ENCODE data around the gene MAP3K8.
A peak's percentile ranks its signal among the peaks of the same experiment; 100 is the strongest.
"Not testable (repeated sequence)": the region's sequence is repeated elsewhere in the genome, so short reads cannot be mapped to it uniquely, and the experiment has no call there.

MAP3K8 gene

GRCh38 chr10:30479513-30479912 lies 45.5 kb downstream of the MAP3K8 start:
- not testable (repeated sequence) for H3K27ac ChIP-seq (ENCODE audit: low read depth, low read length); H2BK120ac ChIP-seq (ENCODE audit: insufficient read depth, low read length, poor library complexity); H4K8ac ChIP-seq (ENCODE audit: low read depth, low read length); H3K23ac ChIP-seq (ENCODE audit: low read length); H3K79me1 ChIP-seq (ENCODE audit: low read length); H2AK5ac ChIP-seq (ENCODE audit: low read length); H3K36me3 ChIP-seq (ENCODE audit: control insufficient read depth in 1 of 2, insufficient read depth in 2 of 2, low read length in 2 of 2); H3K4me1 ChIP-seq (ENCODE audit: control insufficient read depth in 1 of 2, insufficient read depth in 2 of 2, low read length in 2 of 2); H3K9ac ChIP-seq (ENCODE audit: low read length); H3K9me3 ChIP-seq (ENCODE audit: insufficient read depth, low read depth, low read length); DNase-seq; H3K79me2 ChIP-seq (ENCODE audit: control insufficient read depth, insufficient read depth, low read length, poor library complexity); H3K4ac ChIP-seq (ENCODE audit: low read depth, low read length); H4K12ac ChIP-seq (ENCODE audit: low read depth, low read length); H2BK12ac ChIP-seq (ENCODE audit: low read length); H3K4me3 ChIP-seq (ENCODE audit: low read depth, low read length); H2BK5ac ChIP-seq (ENCODE audit: low read depth, low read length, poor library complexity); H4K91ac ChIP-seq (ENCODE audit: low read depth, low read length); H3K18ac ChIP-seq (ENCODE audit: low read length); H2AFZ ChIP-seq (ENCODE audit: insufficient read depth, low read length, poor library complexity); H3K4me2 ChIP-seq (ENCODE audit: low read length); H3K14ac ChIP-seq (ENCODE audit: low read length); H3K27me3 ChIP-seq (ENCODE audit: insufficient read depth, low read length)
- no CpG with 5 or more reads among the region's 8 CpGs for WGBS (ENCODE audit: extremely low coverage, insufficient coverage, insufficient read length)

- H3K79me1 ChIP-seq (ENCODE audit: low read length), result no peaks in the 10 kb centered on the region
- H3K36me3 ChIP-seq (ENCODE audit: control insufficient read depth in 1 of 2, insufficient read depth in 2 of 2, low read length in 2 of 2), result no peaks in the 10 kb centered on the region
- no peaks in the 10 kb centered on the region for H3K4me1 ChIP-seq (ENCODE audit: control insufficient read depth in 1 of 2, insufficient read depth in 2 of 2, low read length in 2 of 2)
- H3K14ac ChIP-seq (ENCODE audit: low read length), result no peak overlapping the region
- no peak overlapping the region for H4K12ac ChIP-seq (ENCODE audit: low read depth, low read length)
- no peak overlapping the region for H4K8ac ChIP-seq (ENCODE audit: low read depth, low read length)
- H2AFZ ChIP-seq (ENCODE audit: insufficient read depth, low read length, poor library complexity), result no peak overlapping the region
- H3K9ac ChIP-seq (ENCODE audit: low read length), result no peak overlapping the region
- no peak overlapping the region for H3K4ac ChIP-seq (ENCODE audit: low read depth, low read length)
- H2BK12ac ChIP-seq (ENCODE audit: low read length), result no peak overlapping the region
- no peak overlapping the region for H3K4me2 ChIP-seq (ENCODE audit: low read length)
- H2AK5ac ChIP-seq (ENCODE audit: low read length), result no peak overlapping the region
- H3K9me3 ChIP-seq (ENCODE audit: insufficient read depth, low read depth, low read length), result peaks cover 5% of the 10 kb centered on the region
- H3K27ac ChIP-seq (ENCODE audit: low read depth, low read length), result no peak overlapping the region
- H3K18ac ChIP-seq (ENCODE audit: low read length), result no peak overlapping the region
- H2BK120ac ChIP-seq (ENCODE audit: insufficient read depth, low read length, poor library complexity), result no peak overlapping the region
- H3K4me3 ChIP-seq (ENCODE audit: low read depth, low read length), result no peak overlapping the region
- no peaks in the 10 kb centered on the region for H3K79me2 ChIP-seq (ENCODE audit: control insufficient read depth, insufficient read depth, low read length, poor library complexity)
- DNase-seq, result peak; percentile 58 to 70
- no peak overlapping the region for H2BK5ac ChIP-seq (ENCODE audit: low read depth, low read length, poor library complexity)
- H4K91ac ChIP-seq (ENCODE audit: low read depth, low read length), result no peak overlapping the region
- no peak overlapping the region for H3K23ac ChIP-seq (ENCODE audit: low read length)
- H3K27me3 ChIP-seq (ENCODE audit: insufficient read depth, low read length), result no peaks in the 10 kb centered on the region
Measured at GRCh38 chr10:30481603-30482002, 47.6 kb downstream of the MAP3K8 start.

- H4K91ac ChIP-seq (ENCODE audit: low read depth, low read length), result no peak overlapping the region
- H2BK12ac ChIP-seq (ENCODE audit: low read length), result no peak overlapping the region
Measured at GRCh38 chr10:30488316-30488715, 54.3 kb downstream of the MAP3K8 start.

GRCh38 chr10:30489346-30489745 lies 55.4 kb downstream of the MAP3K8 start:
- DNase-seq, result no peak
- H2BK12ac ChIP-seq (ENCODE audit: low read length), result no peak overlapping the region
- H3K4me3 ChIP-seq (ENCODE audit: low read depth, low read length), result no peak overlapping the region
- no peaks in the 10 kb centered on the region for H3K79me1 ChIP-seq (ENCODE audit: low read length)
- no peak overlapping the region for H2BK120ac ChIP-seq (ENCODE audit: insufficient read depth, low read length, poor library complexity)
- H3K4me2 ChIP-seq (ENCODE audit: low read length), result no peak overlapping the region
- WGBS (ENCODE audit: extremely low coverage, insufficient coverage, insufficient read length), result no CpG with 5 or more reads among the region's 7 CpGs
- no peak overlapping the region for H2AFZ ChIP-seq (ENCODE audit: insufficient read depth, low read length, poor library complexity)
- no peaks in the 10 kb centered on the region for H3K9me3 ChIP-seq (ENCODE audit: insufficient read depth, low read depth, low read length)
- no peak overlapping the region for H4K91ac ChIP-seq (ENCODE audit: low read depth, low read length)
- H2AK5ac ChIP-seq (ENCODE audit: low read length), result no peak overlapping the region
- H3K9ac ChIP-seq (ENCODE audit: low read length), result no peak overlapping the region
- H3K36me3 ChIP-seq (ENCODE audit: control insufficient read depth in 1 of 2, insufficient read depth in 2 of 2, low read length in 2 of 2), result no peaks in the 10 kb centered on the region
- H3K4me1 ChIP-seq (ENCODE audit: control insufficient read depth in 1 of 2, insufficient read depth in 2 of 2, low read length in 2 of 2), result no peaks in the 10 kb centered on the region
- H3K27ac ChIP-seq (ENCODE audit: low read depth, low read length), result no peak overlapping the region
- H3K4ac ChIP-seq (ENCODE audit: low read depth, low read length), result no peak overlapping the region
- no peaks in the 10 kb centered on the region for H3K27me3 ChIP-seq (ENCODE audit: insufficient read depth, low read length)
- no peak overlapping the region for H3K18ac ChIP-seq (ENCODE audit: low read length)
- no peak overlapping the region for H4K12ac ChIP-seq (ENCODE audit: low read depth, low read length)
- H3K23ac ChIP-seq (ENCODE audit: low read length), result no peak overlapping the region
- H3K14ac ChIP-seq (ENCODE audit: low read length), result no peak overlapping the region
- no peak overlapping the region for H2BK5ac ChIP-seq (ENCODE audit: low read depth, low read length, poor library complexity)
- no peak overlapping the region for H4K8ac ChIP-seq (ENCODE audit: low read depth, low read length)
- no peaks in the 10 kb centered on the region for H3K79me2 ChIP-seq (ENCODE audit: control insufficient read depth, insufficient read depth, low read length, poor library complexity)

More at GRCh38 chr10:30488316-30488715, 54.3 kb downstream of the MAP3K8 start:
- H3K18ac ChIP-seq (ENCODE audit: low read length), result no peak overlapping the region
- H4K12ac ChIP-seq (ENCODE audit: low read depth, low read length), result no peak overlapping the region
- H2AK5ac ChIP-seq (ENCODE audit: low read length), result no peak overlapping the region
- H3K4me3 ChIP-seq (ENCODE audit: low read depth, low read length), result no peak overlapping the region
- no peaks in the 10 kb centered on the region for H3K79me1 ChIP-seq (ENCODE audit: low read length)
- H2AFZ ChIP-seq (ENCODE audit: insufficient read depth, low read length, poor library complexity), result no peak overlapping the region
- no peaks in the 10 kb centered on the region for H3K4me1 ChIP-seq (ENCODE audit: control insufficient read depth in 1 of 2, insufficient read depth in 2 of 2, low read length in 2 of 2)
- H3K27me3 ChIP-seq (ENCODE audit: insufficient read depth, low read length), result no peaks in the 10 kb centered on the region
- no peak overlapping the region for H3K4ac ChIP-seq (ENCODE audit: low read depth, low read length)
- peaks cover 2% of the 10 kb centered on the region for H3K9me3 ChIP-seq (ENCODE audit: insufficient read depth, low read depth, low read length)
- H4K8ac ChIP-seq (ENCODE audit: low read depth, low read length), result no peak overlapping the region
- no peaks in the 10 kb centered on the region for H3K79me2 ChIP-seq (ENCODE audit: control insufficient read depth, insufficient read depth, low read length, poor library complexity)
- no CpG with 5 or more reads among the region's 6 CpGs for WGBS (ENCODE audit: extremely low coverage, insufficient coverage, insufficient read length)
- no peak overlapping the region for H3K23ac ChIP-seq (ENCODE audit: low read length)
- H2BK120ac ChIP-seq (ENCODE audit: insufficient read depth, low read length, poor library complexity), result no peak overlapping the region
- no peaks in the 10 kb centered on the region for H3K36me3 ChIP-seq (ENCODE audit: control insufficient read depth in 1 of 2, insufficient read depth in 2 of 2, low read length in 2 of 2)
- no peak overlapping the region for H3K4me2 ChIP-seq (ENCODE audit: low read length)
- H2BK5ac ChIP-seq (ENCODE audit: low read depth, low read length, poor library complexity), result no peak overlapping the region
- no peak overlapping the region for H3K9ac ChIP-seq (ENCODE audit: low read length)
- no peak for DNase-seq
- no peak overlapping the region for H3K27ac ChIP-seq (ENCODE audit: low read depth, low read length)
- no peak overlapping the region for H3K14ac ChIP-seq (ENCODE audit: low read length)
